Endothelial cell of umbilical vein (primary cell): ENCODE measurements around the gene KRTAP4-5. TPM values are rescaled to one million over a fixed set of nuclear protein-coding genes. Genes with fewer than 3 reads are reported as not detected.
"Not testable (repeated sequence)": the region's sequence is repeated elsewhere in the genome, so short reads cannot be mapped to it uniquely, and the experiment has no call there.

Source experiments
- BruUV-seq: library from RNA; stranded (reverse); fragments of 400-500 nt; replicated peaks from 2 replicates; lab custom pipeline; 2021; lab: Mats Ljungman, UMichigan
- CTCF ChIA-PET: fragments of 300-600, 350-600 bp; sonication (Branson Sonifier 250); formaldehyde crosslinking; loops from one replicate; lab custom pipeline; 2021; ENCODE audit warnings: antibody characterized with exemption, inconsistent platforms; lab: Charles Lee
- POLR2A ChIA-PET: fragments of 300-600, 350-600 bp; sonication (Branson Sonifier 250); formaldehyde crosslinking; loops from one replicate; lab custom pipeline; 2021; ENCODE audit warnings: antibody characterized with exemption, inconsistent platforms; lab: Charles Lee
- DNase-seq: peaks from one replicate; pipeline ENCODE4 v3.0.0-alpha.2; 2011; ENCODE audit warnings: low read depth, low spot score
- FAIRE-seq: peaks from 2 replicates; lab custom pipeline; 2011; peaks lifted over from hg19 to GRCh38; lab: Jason Lieb, UNC
- H2AFZ ChIP-seq: 2 replicates; pipeline ENCODE4 v1.6.0; 2012; ENCODE audit warnings: low read depth, low read length, control low read depth, inconsistent platforms
- H3K27ac ChIP-seq: 2 replicates; pipeline ENCODE4 v1.5.1; 2011; ENCODE audit warnings: low read depth, mild to moderate bottlenecking, control low read depth, low read length, moderate library complexity; ENCODE audit not compliant: insufficient read depth
- H3K27me3 ChIP-seq, 2 experiments: 2 replicates each; pipeline versions ENCODE4 v1.6.0 to v1.6.1; 2011; ENCODE audit warnings: low read length in 2 of 2, mixed read lengths in 1 of 2; ENCODE audit not compliant: control insufficient read depth in 2 of 2, insufficient read depth in 2 of 2
- H3K36me3 ChIP-seq, 2 experiments: 2 replicates in 1 of 2; 3 replicates in 1 of 2; pipeline ENCODE4 v1.5.1; 2011; ENCODE audit warnings: low read length in 2 of 2, mild to moderate bottlenecking in 1 of 2, moderate library complexity in 1 of 2; ENCODE audit not compliant: control insufficient read depth in 2 of 2, insufficient read depth in 2 of 2; ENCODE audit errors: extremely low read depth in 1 of 2
- H3K4me1 ChIP-seq: 3 replicates; pipeline ENCODE4 v1.5.1; 2011; ENCODE audit warnings: mild to moderate bottlenecking, low read length; ENCODE audit not compliant: control insufficient read depth, insufficient read depth; ENCODE audit errors: extremely low read depth
- H3K4me2 ChIP-seq: 2 replicates; pipeline ENCODE4 v1.6.1; 2011; ENCODE audit warnings: low read length, control low read depth, mixed read lengths; ENCODE audit not compliant: insufficient read depth
- H3K4me3 ChIP-seq, 3 experiments: fragments of 200-600 bp in 1 of 3; sonication (generic), shearing (Covaris generic) in 1 of 3; replicated peaks in 1 of 3; 2 replicates each; pipeline ENCODE4 v1.5.1; 2011 to 2016; ENCODE audit warnings: control low read depth in 3 of 3, low read length in 3 of 3, mild to moderate bottlenecking in 2 of 3, inconsistent platforms in 1 of 3, low read depth in 1 of 3, moderate library complexity in 1 of 3; ENCODE audit not compliant: insufficient read depth in 1 of 3
- H3K79me2 ChIP-seq: 2 replicates; pipeline ENCODE4 v1.6.0; 2012; ENCODE audit warnings: low read length, inconsistent platforms; ENCODE audit not compliant: control insufficient read depth, insufficient read depth
- H3K9ac ChIP-seq: replicated peaks from 2 replicates; pipeline ENCODE3; 2011; ENCODE audit warnings: low read length, control low read depth; ENCODE audit not compliant: insufficient read depth; ENCODE audit errors: extremely low read depth
- H3K9me1 ChIP-seq: replicated peaks from 3 replicates; pipeline ENCODE4 v1.6.0; 2011; ENCODE audit warnings: mild to moderate bottlenecking, low read length; ENCODE audit not compliant: control insufficient read depth, insufficient read depth; ENCODE audit errors: extremely low read depth
- H3K9me3 ChIP-seq: replicated peaks from 2 replicates; pipeline ENCODE4 v1.5.1; 2012; ENCODE audit warnings: low read length, inconsistent platforms; ENCODE audit not compliant: control insufficient read depth, insufficient read depth
- H4K20me1 ChIP-seq: replicated peaks from 2 replicates; pipeline ENCODE3; 2011; ENCODE audit warnings: mild to moderate bottlenecking, low read length; ENCODE audit not compliant: control insufficient read depth, insufficient read depth; ENCODE audit errors: extremely low read depth
- CTCF ChIP-seq, 2 donors: IDR thresholded peaks; 1 replicate in 1 of 2; 2 replicates in 1 of 2; pipeline ENCODE4 v1.5.1; 2011; ENCODE audit warnings: low read length in 2 of 2, mild to moderate bottlenecking in 2 of 2, moderate library complexity in 2 of 2, control low read depth in 1 of 2, inconsistent platforms in 1 of 2, low read depth in 1 of 2; ENCODE audit not compliant: insufficient read depth in 1 of 2; ENCODE audit errors: extremely low read depth in 1 of 2
- EZH2 ChIP-seq: IDR thresholded peaks from 2 replicates; pipeline ENCODE4 v1.6.1; 2012; ENCODE audit warnings: borderline replicate concordance, low read depth, mild to moderate bottlenecking, moderate library complexity, low read length, inconsistent platforms; ENCODE audit not compliant: severe bottlenecking
- FOS ChIP-seq: IDR thresholded peaks from 2 replicates; pipeline ENCODE4 v1.6.1; 2011; ENCODE audit warnings: mild to moderate bottlenecking, low read length, moderate library complexity, borderline replicate concordance; ENCODE audit not compliant: insufficient read depth
- GATA2 ChIP-seq: IDR thresholded peaks from 2 replicates; pipeline ENCODE4 v1.7.0; 2011; ENCODE audit warnings: low read depth, mild to moderate bottlenecking, moderate library complexity, mixed read lengths, low read length; ENCODE audit not compliant: insufficient read length, insufficient read depth
- JUN ChIP-seq: IDR thresholded peaks from 2 replicates; pipeline ENCODE4 v1.6.1; 2011; ENCODE audit warnings: borderline replicate concordance, low read depth; ENCODE audit not compliant: insufficient read length, insufficient read depth
- MAX ChIP-seq: IDR thresholded peaks from 2 replicates; pipeline ENCODE4 v1.6.1; 2011; ENCODE audit not compliant: insufficient read depth, insufficient read length
- MYC ChIP-seq: IDR thresholded peaks from one replicate; pipeline ENCODE4 v1.6.1; 2011; ENCODE audit warnings: mild to moderate bottlenecking, low read depth, low read length
- POLR2A ChIP-seq: IDR thresholded peaks from 2 replicates; pipeline ENCODE4 v1.6.1; 2012; ENCODE audit warnings: low read depth, mild to moderate bottlenecking, control low read depth, low read length
- POLR2AphosphoS5 ChIP-seq: IDR thresholded peaks from 2 replicates; pipeline ENCODE4 v1.6.1; 2012; ENCODE audit warnings: low read depth, mild to moderate bottlenecking, control low read depth, low read length, moderate library complexity; ENCODE audit not compliant: insufficient read depth
- dilution Hi-C: fragments of 300-500 bp; cut with MboI; formaldehyde crosslinking; loops from one replicate; pipeline ENCODE4 v1.15.0; 2019; ENCODE audit warnings: low sequenced_read_pairs; ENCODE audit not compliant: extremely low pct_ligation_motif_present
- intact Hi-C: fragments of 100-400 bp; cut with micrococcal nuclease; formaldehyde crosslinking; loops from one replicate; pipeline ENCODE4 v1.10.0; 2022
- polyA plus RNA-seq, 4 experiments: library from polyadenylated mRNA; depleted of rRNA in 3 of 4; stranded (reverse) in 3 of 4; unstranded in 1 of 4; fragments of >200 nt; gene quantifications; 2 replicates each; pipeline versions ENCODE4 v1.2.1 to v1.2.3, GENCODE V29; 2011 to 2012; ENCODE audit warnings: missing spikeins in 1 of 4
- total RNA-seq: library from RNA; stranded (reverse); gene quantifications from 2 replicates; pipeline ENCODE4 v1.2.3, GENCODE V29; 2021

KRTAP4-5 gene
- total and polyA plus RNA-seq, 2 donors (not counting 3 experiments of a cell fraction or from before 2014, with no cell fraction given): not detected

- no peak overlapping the region for H3K27ac ChIP-seq
- POLR2A ChIA-PET: no interaction called here
- H4K20me1 ChIP-seq: no peaks in the 10 kb centered on the region
- no peaks in the 10 kb centered on the region for H3K36me3 ChIP-seq
- dilution Hi-C loops (no loop called here), intact Hi-C loops (no loop called here)
- BruUV-seq: no TSS peak
- no peak overlapping the region for H2AFZ ChIP-seq
- CTCF ChIA-PET: no interaction called here
- H3K9me1 ChIP-seq: no peaks in the 10 kb centered on the region
- H3K9me3 ChIP-seq: no peaks in the 10 kb centered on the region
- peaks cover 3% of the 10 kb centered on the region for H3K4me1 ChIP-seq
- TF ChIP-seq FOS (no peak), EZH2 (no peak), POLR2A (no peak), POLR2AphosphoS5 (no peak), CTCF (IDR thresholded peaks at IDR 0.05; ENCODE audit: extremely low read depth in 1 of 2, insufficient read depth in 1 of 2, low read depth in 1 of 2, low read length in 2 of 2) (no peak), GATA2 (no peak), MAX (no peak), MYC (no peak), JUN (no peak)
- H3K79me2 ChIP-seq: no peaks in the 10 kb centered on the region
- FAIRE-seq (no peak), DNase-seq (no peak)
- H3K4me3 ChIP-seq: no peak overlapping the region
- no peaks in the 10 kb centered on the region for H3K27me3 ChIP-seq
- no peak overlapping the region for H3K9ac ChIP-seq
- no peak overlapping the region for H3K4me2 ChIP-seq
These were observed 27.9 kb downstream of the KRTAP4-5 start for GRCh38 chr17:41121742-41122141.

- H3K79me2 ChIP-seq, H3K9me1 ChIP-seq, H3K4me1 ChIP-seq, H3K36me3 ChIP-seq, intact Hi-C loops, H2AFZ ChIP-seq, POLR2A ChIA-PET, H3K9ac ChIP-seq, H3K27ac ChIP-seq, H3K27me3 ChIP-seq, CTCF ChIA-PET, H4K20me1 ChIP-seq, dilution Hi-C loops, H3K9me3 ChIP-seq, BruUV-seq, H3K4me3 ChIP-seq: not testable (repeated sequence)
- peak overlapping the region; percentile 35 for H3K4me2 ChIP-seq
- peak; percentile 56 for DNase-seq
- FAIRE-seq: peak; percentile 67
These were observed 29.6 kb downstream of the KRTAP4-5 start for GRCh38 chr17:41119696-41120690.
